HL-60/S4 (cell line): Measurements from ENCODE around the gene CRADD.
"Not testable (repeated sequence)": the region's sequence is repeated elsewhere in the genome, so short reads cannot be mapped to it uniquely, and the experiment has no call there.

Experiments used
- in situ Hi-C: fragments of 300-500 bp; cut with MboI; formaldehyde crosslinking; loops from 2 replicates; pipeline ENCODE4 v1.14.3; 2022; ENCODE audit warnings: low sequenced_read_pairs

CRADD gene

GRCh38 chr12:93705237-93705636, 28.1 kb downstream of the CRADD start:
- in situ Hi-C loops, result no loop called here

- in situ Hi-C loops, result no loop called here
Measured at GRCh38 chr12:93706387-93706786, 29.2 kb downstream of the CRADD start.

GRCh38 chr12:93706824-93707223, 29.6 kb downstream of the CRADD start:
- in situ Hi-C loops, result no loop called here

GRCh38 chr12:93707836-93708235, 30.7 kb downstream of the CRADD start:
- in situ Hi-C loops, result no loop called here

GRCh38 chr12:93708952-93709351, 31.8 kb downstream of the CRADD start:
- in situ Hi-C loops, result no loop called here

GRCh38 chr12:93709386-93709785, 32.2 kb downstream of the CRADD start:
- in situ Hi-C loops, result no loop called here

- in situ Hi-C loops, result no loop called here
Measured at GRCh38 chr12:93710574-93710926, 33.4 kb downstream of the CRADD start.

- in situ Hi-C loops, result not testable (repeated sequence)
Measured at GRCh38 chr12:93711502-93711901, 34.3 kb downstream of the CRADD start.

- in situ Hi-C loops, result no loop called here
Measured at GRCh38 chr12:93712200-93712599, 35.0 kb downstream of the CRADD start.

GRCh38 chr12:93713060-93713459, 35.9 kb downstream of the CRADD start:
- in situ Hi-C loops, result no loop called here

GRCh38 chr12:93713800-93714199, 36.6 kb downstream of the CRADD start:
- in situ Hi-C loops, result no loop called here

GRCh38 chr12:93714382-93714781, 37.2 kb downstream of the CRADD start:
- in situ Hi-C loops, result no loop called here

- in situ Hi-C loops, result no loop called here
Measured at GRCh38 chr12:93719710-93720109, 42.5 kb downstream of the CRADD start.

GRCh38 chr12:93720559-93720958, 43.4 kb downstream of the CRADD start:
- in situ Hi-C loops, result no loop called here

- in situ Hi-C loops, result no loop called here
Measured at GRCh38 chr12:93722179-93722578, 45.0 kb downstream of the CRADD start.

GRCh38 chr12:93722835-93723567, 45.8 kb downstream of the CRADD start:
- in situ Hi-C loops, result no loop called here

GRCh38 chr12:93723568-93723930, 46.4 kb downstream of the CRADD start:
- in situ Hi-C loops, result no loop called here

- in situ Hi-C loops, result no loop called here
Measured at GRCh38 chr12:93725531-93725930, 48.4 kb downstream of the CRADD start.

GRCh38 chr12:93727195-93727811, 50.1 kb downstream of the CRADD start:
- in situ Hi-C loops, result no loop called here

- in situ Hi-C loops, result no loop called here
Measured at GRCh38 chr12:93727911-93728310, 50.7 kb downstream of the CRADD start.

GRCh38 chr12:93729934-93730333, 52.8 kb downstream of the CRADD start:
- in situ Hi-C loops, result no loop called here

- in situ Hi-C loops, result no loop called here
Measured at GRCh38 chr12:93733358-93733757, 56.2 kb downstream of the CRADD start.

- in situ Hi-C loops, result no loop called here
Measured at GRCh38 chr12:93733928-93734327, 56.8 kb downstream of the CRADD start.
